ENCODE data around the gene GFRA1.

GFRA1 gene

GRCh38 chr10:116138897-116139296 is 134.1 kb downstream of the GFRA1 start:
- DNase-seq (ENCODE audit: low read depth) = no peak

GRCh38 chr10:116136261-116136660 is 136.7 kb downstream of the GFRA1 start:
- DNase-seq (ENCODE audit: low read depth) = no peak
- no peak overlapping the region for H3K4me3 ChIP-seq (ENCODE audit: low read depth, low read length)
- TF ChIP-seq CTCF (conservative IDR thresholded peaks at IDR 0.05; ENCODE audit: low read depth, low read length) = no peak

More at GRCh38 chr10:116138897-116139296, 134.1 kb downstream of the GFRA1 start:
- TF ChIP-seq CTCF (conservative IDR thresholded peaks at IDR 0.05; ENCODE audit: low read depth, low read length) = no peak
- H3K4me3 ChIP-seq (ENCODE audit: low read depth, low read length) = no peak overlapping the region

GRCh38 chr10:116134322-116134721 is 138.7 kb downstream of the GFRA1 start:
- H3K4me3 ChIP-seq (ENCODE audit: low read depth, low read length) = no peak overlapping the region
- DNase-seq (ENCODE audit: low read depth) = no peak
- TF ChIP-seq CTCF (conservative IDR thresholded peaks at IDR 0.05; ENCODE audit: low read depth, low read length) = no peak

GRCh38 chr10:116133634-116134033 is 139.4 kb downstream of the GFRA1 start:
- no peak for DNase-seq (ENCODE audit: low read depth)
- no peak overlapping the region for H3K4me3 ChIP-seq (ENCODE audit: low read depth, low read length)
- TF ChIP-seq CTCF (conservative IDR thresholded peaks at IDR 0.05; ENCODE audit: low read depth, low read length) = no peak

- H3K4me3 ChIP-seq (ENCODE audit: low read depth, low read length) = no peak overlapping the region
- no peak for DNase-seq (ENCODE audit: low read depth)
- TF ChIP-seq CTCF (conservative IDR thresholded peaks at IDR 0.05; ENCODE audit: low read depth, low read length) = no peak
These were observed 140.1 kb downstream of the GFRA1 start for GRCh38 chr10:116132780-116133399.

- no peak for TF ChIP-seq CTCF (conservative IDR thresholded peaks at IDR 0.05; ENCODE audit: low read depth, low read length)
- no peak for DNase-seq (ENCODE audit: low read depth)
- no peak overlapping the region for H3K4me3 ChIP-seq (ENCODE audit: low read depth, low read length)
These were observed 143.0 kb downstream of the GFRA1 start for GRCh38 chr10:116130006-116130405.

- no peak for TF ChIP-seq CTCF (conservative IDR thresholded peaks at IDR 0.05; ENCODE audit: low read depth, low read length)
- DNase-seq (ENCODE audit: low read depth) = no peak
These were observed 145.9 kb downstream of the GFRA1 start for GRCh38 chr10:116126954-116127695.

More at GRCh38 chr10:116126954-116127695, 145.9 kb downstream of the GFRA1 start:
- H3K4me3 ChIP-seq (ENCODE audit: low read depth, low read length) = no peak overlapping the region
